ENCODE measurements around the gene JDP2.
"Not testable (repeated sequence)": the region's sequence is repeated elsewhere in the genome, so short reads cannot be mapped to it uniquely, and the experiment has no call there.

The JDP2 gene

DNA sequence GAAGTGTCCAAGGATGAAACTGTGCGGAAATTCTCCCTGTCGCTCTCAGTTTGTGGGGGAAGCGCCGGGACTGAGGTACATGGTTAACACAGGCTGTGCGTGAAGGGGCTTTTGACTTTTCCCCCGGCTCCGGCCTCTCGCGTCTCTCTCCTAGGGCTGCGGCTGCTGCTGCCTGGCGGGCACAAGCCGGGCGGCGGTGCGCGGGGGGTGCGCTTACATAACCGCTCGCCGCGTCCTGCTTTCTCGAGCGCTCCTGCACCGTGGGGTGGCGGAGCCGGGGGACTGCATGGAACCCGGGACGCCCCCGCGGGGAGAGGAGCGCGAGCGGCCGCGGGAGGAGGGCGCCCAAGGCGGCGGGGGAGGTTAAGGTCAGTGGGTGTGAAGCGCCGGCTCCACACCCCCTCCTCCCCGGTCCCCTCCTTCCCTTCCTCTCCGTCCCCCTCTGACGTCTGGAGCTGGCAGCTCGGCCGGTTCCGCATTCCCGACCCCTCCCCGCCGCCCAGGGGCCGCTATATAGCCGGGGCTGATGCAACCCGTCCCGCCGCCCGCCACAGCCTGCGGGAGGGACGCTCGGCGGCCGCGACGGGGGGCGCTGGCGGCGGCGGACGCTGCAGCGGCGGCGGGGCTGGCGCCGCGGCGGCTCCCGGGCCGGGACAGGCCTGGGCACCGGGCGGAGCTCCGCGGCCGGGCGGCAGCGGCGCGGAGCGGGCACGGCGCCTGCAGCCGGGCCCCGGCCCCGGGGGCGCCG is at the start of gene JDP2:
TSS of gene JDP2 (plus strand) at position 541 of the 748 bp plus-strand sequence. CDS start 9,899 bp downstream, outside the sequence.
- DNase-seq (ENCODE audit: low read depth), result peak; percentile 61
- no peak for TF ChIP-seq CTCF (conservative IDR thresholded peaks at IDR 0.05; ENCODE audit: control insufficient read depth, insufficient read depth, low read depth, low read length)
- peak within 1 kb of the TSS; percentile 70 for H3K4me3 ChIP-seq (ENCODE audit: control insufficient read depth, low read depth, low read length)

DNA sequence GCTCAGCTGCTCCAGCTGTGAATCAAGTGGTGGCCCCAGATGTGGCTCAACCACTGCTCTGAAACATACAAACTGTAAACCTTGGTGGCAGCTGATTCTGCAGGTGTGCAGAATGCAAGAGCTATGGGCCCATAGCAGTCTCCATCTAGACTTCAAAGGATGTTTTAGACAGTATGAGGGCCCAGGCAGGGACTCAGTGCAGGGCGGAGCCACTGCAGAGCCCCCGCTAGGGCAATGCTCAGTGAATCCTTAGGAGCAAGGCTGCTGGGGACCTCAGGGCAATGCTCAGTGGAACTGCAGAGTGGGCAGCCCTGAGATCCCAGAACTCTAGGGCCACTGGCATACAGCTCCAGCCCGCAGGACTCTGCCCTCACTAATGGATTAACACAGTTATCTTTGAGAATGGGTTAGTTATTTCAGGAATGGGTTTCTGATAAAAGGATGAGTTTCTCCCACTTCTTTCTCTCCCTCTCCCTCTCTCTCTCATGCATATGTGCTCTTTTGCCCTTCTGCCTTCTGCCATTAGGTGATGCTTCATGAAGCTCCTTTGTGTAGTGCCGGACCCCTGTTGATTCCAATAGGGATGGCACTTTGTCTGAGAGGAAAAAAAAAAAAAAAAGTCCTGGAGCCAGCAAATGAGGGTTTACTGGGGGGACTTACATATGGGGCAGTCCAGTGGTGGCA is 48.4 kb upstream of the JDP2 start:
- TF ChIP-seq CTCF (conservative IDR thresholded peaks at IDR 0.05; ENCODE audit: control insufficient read depth, insufficient read depth, low read depth, low read length), result no peak
- no peak overlapping the region for H3K4me3 ChIP-seq (ENCODE audit: control insufficient read depth, low read depth, low read length)
- no peak for DNase-seq (ENCODE audit: low read depth)

- no peak for DNase-seq (ENCODE audit: low read depth)
- TF ChIP-seq CTCF (conservative IDR thresholded peaks at IDR 0.05; ENCODE audit: control insufficient read depth, insufficient read depth, low read depth, low read length), result no peak
- no peak overlapping the region for H3K4me3 ChIP-seq (ENCODE audit: control insufficient read depth, low read depth, low read length)
Measured at GRCh38 chr14:75379930-75380270, 47.9 kb upstream of the JDP2 start.

DNA sequence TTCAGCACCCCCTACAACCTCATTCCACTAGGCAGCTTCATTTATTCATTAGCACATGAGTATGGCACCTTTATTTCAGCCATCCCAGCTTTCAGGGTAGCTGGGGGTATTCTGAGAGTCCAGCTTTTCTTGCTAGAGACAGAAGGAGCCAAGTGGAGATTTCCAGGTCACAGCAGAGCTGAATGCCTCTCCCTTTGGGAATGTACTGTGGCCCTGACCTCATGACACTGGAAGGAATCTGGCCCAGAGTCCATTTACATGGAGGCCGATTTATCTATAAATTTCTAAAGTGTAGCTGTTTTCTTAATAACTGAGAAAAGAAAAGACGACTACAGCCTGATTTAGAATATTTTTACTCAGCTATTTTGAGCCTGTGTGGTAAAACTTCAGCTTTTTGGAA is 47.2 kb upstream of the JDP2 start:
- no peak for DNase-seq (ENCODE audit: low read depth)
- no peak for TF ChIP-seq CTCF (conservative IDR thresholded peaks at IDR 0.05; ENCODE audit: control insufficient read depth, insufficient read depth, low read depth, low read length)
- no peak overlapping the region for H3K4me3 ChIP-seq (ENCODE audit: control insufficient read depth, low read depth, low read length)

GRCh38 chr14:75381642-75382041 is 46.2 kb upstream of the JDP2 start:
- DNase-seq (ENCODE audit: low read depth), result no peak
- no peak for TF ChIP-seq CTCF (conservative IDR thresholded peaks at IDR 0.05; ENCODE audit: control insufficient read depth, insufficient read depth, low read depth, low read length)
- no peak overlapping the region for H3K4me3 ChIP-seq (ENCODE audit: control insufficient read depth, low read depth, low read length)

- not testable (repeated sequence) for H3K4me3 ChIP-seq (ENCODE audit: control insufficient read depth, low read depth, low read length); DNase-seq (ENCODE audit: low read depth)
Measured at GRCh38 chr14:75383219-75383618, 44.6 kb upstream of the JDP2 start.

GRCh38 chr14:75383721-75384120 is 44.1 kb upstream of the JDP2 start:
- DNase-seq (ENCODE audit: low read depth), result no peak
- no peak for TF ChIP-seq CTCF (conservative IDR thresholded peaks at IDR 0.05; ENCODE audit: control insufficient read depth, insufficient read depth, low read depth, low read length)

More at GRCh38 chr14:75383721-75384120, 44.1 kb upstream of the JDP2 start:
- H3K4me3 ChIP-seq (ENCODE audit: control insufficient read depth, low read depth, low read length), result no peak overlapping the region

Measured in fibroblast of mammary gland (primary cell).